Keratinocyte (primary cell): ENCODE measurements around the gene RPA1.

Source experiments
- EZH2 ChIP-seq: IDR thresholded peaks from one replicate; pipeline ENCODE4 v1.6.1; 2012; ENCODE audit warnings: inconsistent platforms, mild to moderate bottlenecking, low read length, moderate library complexity
- TF ChIP-seq, protein P1 (sequence below), 3 experiments: IDR thresholded peaks in 1 of 3; conservative IDR thresholded peaks in 1 of 3; optimal IDR thresholded peaks in 1 of 3; 2 replicates in 2 of 3; 3 replicates in 1 of 3; pipeline versions ENCODE3 to v1.5.1; 2011; ENCODE audit warnings: low read length in 3 of 3, mild to moderate bottlenecking in 3 of 3, moderate library complexity in 2 of 3, control low read depth in 1 of 3, inconsistent platforms in 1 of 3; ENCODE audit not compliant: insufficient read depth in 2 of 3; ENCODE audit errors: extremely low read depth in 1 of 3

DNA sequence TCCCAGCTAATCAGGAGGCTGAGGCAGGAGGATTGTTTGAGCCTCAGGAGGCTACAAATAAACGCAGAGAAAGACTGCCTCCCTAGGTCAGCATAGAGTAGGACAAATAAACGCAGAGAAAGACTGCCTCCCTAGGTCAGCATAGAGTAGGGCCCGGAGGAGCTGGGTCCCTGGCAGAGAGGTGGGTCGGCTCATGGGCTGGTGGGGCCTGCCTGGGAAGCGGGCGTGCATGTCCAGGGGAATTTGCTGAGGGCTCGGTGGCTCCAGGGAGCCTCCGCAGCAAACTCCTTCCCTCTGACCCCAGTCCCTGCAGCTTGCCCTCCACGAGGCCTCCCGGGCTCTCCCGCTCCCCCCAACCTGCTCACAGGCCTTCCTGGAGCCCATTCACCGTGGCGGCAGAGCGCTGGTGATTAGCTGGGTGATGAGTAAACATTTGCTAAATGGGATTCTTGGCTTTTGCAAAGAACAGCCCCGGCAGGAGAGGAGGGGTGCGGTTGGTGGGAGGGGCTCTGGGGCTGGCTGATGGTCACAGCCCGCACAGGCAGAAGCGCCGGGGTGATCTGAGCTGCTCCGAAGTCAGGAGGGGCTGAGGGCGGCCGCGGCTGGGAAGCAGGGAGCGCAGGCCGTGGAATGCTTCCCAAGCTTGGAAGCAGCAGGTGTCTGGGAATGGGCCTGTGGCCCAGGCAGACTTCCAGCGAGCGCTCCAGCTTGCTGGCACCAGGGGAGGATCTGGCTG is 102.2 kb downstream of the RPA1 start:
- TF ChIP-seq, protein P1, sequence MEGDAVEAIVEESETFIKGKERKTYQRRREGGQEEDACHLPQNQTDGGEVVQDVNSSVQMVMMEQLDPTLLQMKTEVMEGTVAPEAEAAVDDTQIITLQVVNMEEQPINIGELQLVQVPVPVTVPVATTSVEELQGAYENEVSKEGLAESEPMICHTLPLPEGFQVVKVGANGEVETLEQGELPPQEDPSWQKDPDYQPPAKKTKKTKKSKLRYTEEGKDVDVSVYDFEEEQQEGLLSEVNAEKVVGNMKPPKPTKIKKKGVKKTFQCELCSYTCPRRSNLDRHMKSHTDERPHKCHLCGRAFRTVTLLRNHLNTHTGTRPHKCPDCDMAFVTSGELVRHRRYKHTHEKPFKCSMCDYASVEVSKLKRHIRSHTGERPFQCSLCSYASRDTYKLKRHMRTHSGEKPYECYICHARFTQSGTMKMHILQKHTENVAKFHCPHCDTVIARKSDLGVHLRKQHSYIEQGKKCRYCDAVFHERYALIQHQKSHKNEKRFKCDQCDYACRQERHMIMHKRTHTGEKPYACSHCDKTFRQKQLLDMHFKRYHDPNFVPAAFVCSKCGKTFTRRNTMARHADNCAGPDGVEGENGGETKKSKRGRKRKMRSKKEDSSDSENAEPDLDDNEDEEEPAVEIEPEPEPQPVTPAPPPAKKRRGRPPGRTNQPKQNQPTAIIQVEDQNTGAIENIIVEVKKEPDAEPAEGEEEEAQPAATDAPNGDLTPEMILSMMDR (optimal IDR thresholded peaks at IDR 0.05 in 1 of 3, IDR thresholded peaks at IDR 0.05 in 1 of 3, conservative IDR thresholded peaks at IDR 0.05 in 1 of 3; ENCODE audit: extremely low read depth in 1 of 3, insufficient read depth in 2 of 3, low read length in 3 of 3): no peak
- TF ChIP-seq EZH2: no peak
